WERI-Rb-1 (cell line): ENCODE data around the gene HSD11B2.
"Not testable (repeated sequence)": the region's sequence is repeated elsewhere in the genome, so short reads cannot be mapped to it uniquely, and the experiment has no call there.

Experiments used
- DNase-seq: peaks from one replicate; pipeline ENCODE4 v3.0.0-alpha.2; 2020
- H3K27ac ChIP-seq: fragments of 250-450 bp; sonication (Bioruptor Pico); 2 replicates; pipeline ENCODE4 v1.5.1; 2020; ENCODE audit warnings: mild to moderate bottlenecking, moderate library complexity
- H3K27me3 ChIP-seq: fragments of 250-450 bp; sonication (Bioruptor Pico); 2 replicates; pipeline ENCODE4 v1.5.1; 2021; ENCODE audit warnings: mild to moderate bottlenecking, low read depth, moderate library complexity; ENCODE audit not compliant: insufficient read depth, severe bottlenecking
- H3K36me3 ChIP-seq: fragments of 250-450 bp; sonication (Bioruptor Pico); 2 replicates; pipeline ENCODE4 v1.5.1; 2020; ENCODE audit warnings: mild to moderate bottlenecking, moderate library complexity
- H3K4me3 ChIP-seq: 2 replicates; pipeline ENCODE4 v1.5.1; 2011; ENCODE audit warnings: low read depth, mild to moderate bottlenecking, control low read depth, low read length
- H3K9me3 ChIP-seq: fragments of 250-450 bp; sonication (Bioruptor Pico); 2 replicates; pipeline ENCODE4 v1.5.1; 2021; ENCODE audit warnings: mild to moderate bottlenecking, moderate library complexity; ENCODE audit not compliant: severe bottlenecking
- CTCF ChIP-seq: IDR thresholded peaks from 2 replicates; pipeline ENCODE4 v1.5.1; 2011; ENCODE audit warnings: low read depth, mild to moderate bottlenecking, control low read depth, inconsistent platforms, low read length

The HSD11B2 gene

GRCh38 chr16:67411339-67411738 lies 19.6 kb upstream of the HSD11B2 start:
- no peak for TF ChIP-seq CTCF
- H3K36me3 ChIP-seq, result no peaks in the 10 kb centered on the region; the same call in 1 of the 2 replicates

GRCh38 chr16:67412294-67412693 lies 18.6 kb upstream of the HSD11B2 start:
- H3K9me3 ChIP-seq, result no peaks in the 10 kb centered on the region
- TF ChIP-seq CTCF, result no peak
- no peak overlapping the region for H3K27ac ChIP-seq
- no peak overlapping the region for H3K4me3 ChIP-seq
- no peak for DNase-seq
- H3K36me3 ChIP-seq, result no peaks in the 10 kb centered on the region; the same call in 1 of the 2 replicates
- no peaks in the 10 kb centered on the region for H3K27me3 ChIP-seq

More at GRCh38 chr16:67411339-67411738, 19.6 kb upstream of the HSD11B2 start:
- H3K4me3 ChIP-seq, result no peak overlapping the region
- H3K27ac ChIP-seq, result no peak overlapping the region
- no peaks in the 10 kb centered on the region for H3K9me3 ChIP-seq
- H3K27me3 ChIP-seq, result no peaks in the 10 kb centered on the region
- no peak for DNase-seq

GRCh38 chr16:67413978-67414911 lies 16.7 kb upstream of the HSD11B2 start:
- no peak for TF ChIP-seq CTCF
- no peak overlapping the region for H3K27ac ChIP-seq
- no peak overlapping the region for H3K4me3 ChIP-seq
- H3K36me3 ChIP-seq, result no peaks in the 10 kb centered on the region; the same call in 1 of the 2 replicates
- H3K9me3 ChIP-seq, result no peaks in the 10 kb centered on the region
- no peak for DNase-seq
- no peaks in the 10 kb centered on the region for H3K27me3 ChIP-seq

- not testable (repeated sequence) for H3K27ac ChIP-seq, H3K36me3 ChIP-seq, H3K9me3 ChIP-seq, DNase-seq, H3K27me3 ChIP-seq
- H3K4me3 ChIP-seq, result peak overlapping the region; percentile 81
Observed at GRCh38 chr16:67415421-67415820, 15.5 kb upstream of the HSD11B2 start.

- TF ChIP-seq CTCF, result peak; percentile 78
- Histone ChIP-seq H3K4me3 (peak within 1 kb of the TSS; percentile 81), H3K9me3 (no peaks in the 10 kb centered on the region), H3K27ac (peak within 1 kb of the TSS; percentile 72), H3K36me3 (no peaks in the 10 kb centered on the region; the same call in 1 of the 2 replicates), H3K27me3 (no peaks in the 10 kb centered on the region)
- DNase-seq, result peak; percentile 71
Observed at GRCh38 chr16:67415872-67416793, 14.8 kb upstream of the HSD11B2 start, which contains the start of gene ZDHHC1. Gene ZDHHC1 (minus strand): TSS chr16:67416477. CDS start chr16:67407775, 8,702 bp downstream.
